Smooth muscle cell (in vitro differentiated cells): ENCODE measurements around the gene PILRA. TPM values are rescaled to one million over a fixed set of nuclear protein-coding genes. Genes with fewer than 3 reads are reported as not detected.
"Not testable (repeated sequence)": the region's sequence is repeated elsewhere in the genome, so short reads cannot be mapped to it uniquely, and the experiment has no call there.

ENCODE experiments used
- DNase-seq: peaks from one replicate; lab custom pipeline; 2025; ENCODE audit not compliant: unreplicated experiment; lab: John Stamatoyannopoulos, UW
- H2AFZ ChIP-seq: fragments of 200-600 bp; sonication (generic); 2 replicates; pipeline ENCODE4 v1.6.0; 2016; ENCODE audit warnings: antibody characterized with exemption, low read depth, mild to moderate bottlenecking
- H3F3A ChIP-seq: fragments of 200-600 bp; sonication (generic); 2 replicates; pipeline ENCODE4 v1.6.0; 2017; ENCODE audit warnings: antibody characterized with exemption, low read depth
- H3K27ac ChIP-seq: fragments of 200-600 bp; sonication (generic); 2 replicates; pipeline ENCODE4 v1.5.1; 2016; ENCODE audit warnings: low read depth, mild to moderate bottlenecking
- H3K27me3 ChIP-seq: fragments of 200-600 bp; sonication (generic); 2 replicates; pipeline ENCODE4 v1.6.1; 2016; ENCODE audit warnings: low read depth, mild to moderate bottlenecking
- H3K36me3 ChIP-seq: fragments of 200-600 bp; sonication (generic); 2 replicates; pipeline ENCODE4 v1.5.1; 2016; ENCODE audit warnings: low read depth
- H3K4me1 ChIP-seq: fragments of 200-600 bp; sonication (generic); 2 replicates; pipeline ENCODE4 v1.5.1; 2016; ENCODE audit warnings: low read depth
- H3K4me2 ChIP-seq: fragments of 200-600 bp; sonication (generic); 2 replicates; pipeline ENCODE4 v1.6.0; 2016; ENCODE audit warnings: mild to moderate bottlenecking
- H3K4me3 ChIP-seq: fragments of 200-600 bp; sonication (generic); 2 replicates; pipeline ENCODE4 v1.5.1; 2016; ENCODE audit warnings: mild to moderate bottlenecking
- H3K79me2 ChIP-seq: fragments of 200-600 bp; sonication (generic); 2 replicates; pipeline ENCODE4 v1.6.0; 2016; ENCODE audit warnings: low read depth, mild to moderate bottlenecking
- H3K9ac ChIP-seq: fragments of 200-600 bp; sonication (generic); 2 replicates; pipeline ENCODE4 v1.6.0; 2016; ENCODE audit warnings: low read depth
- H3K9me3 ChIP-seq: fragments of 200-600 bp; sonication (generic); replicated peaks from 2 replicates; pipeline ENCODE4 v1.5.1; 2016; ENCODE audit warnings: low read depth
- H4K20me1 ChIP-seq: fragments of 200-600 bp; sonication (generic); 2 replicates; pipeline ENCODE4 v1.6.0; 2016; ENCODE audit warnings: low read depth
- WGBS: methylation state at CpG from one replicate; pipeline ENCODE4 v1.1.7; 2016; ENCODE audit warnings: low lambda C conversion rate; 5-methylcytosine and 5-hydroxymethylcytosine counted together
- polyA plus RNA-seq: library from polyadenylated mRNA; unstranded; fragments of >200 nt; fragmentation: Nextera tagmentation; extraction: Ambion mirVana; gene quantifications from 2 replicates; pipeline ENCODE4 v1.2.1, GENCODE V29; 2016
- total RNA-seq: library from RNA; depleted of rRNA; stranded (reverse); fragments of >200 nt; gene quantifications from 2 replicates; pipeline ENCODE4 v1.2.3, GENCODE V29; 2014
- TF ChIP-seq, protein P1 (sequence below): fragments of 200-600 bp; sonication (generic); IDR thresholded peaks from 2 replicates; pipeline ENCODE4 v1.5.1; 2017; ENCODE audit warnings: borderline replicate concordance, mild to moderate bottlenecking, antibody characterized with exemption; ENCODE audit not compliant: insufficient read depth, poor library complexity, severe bottlenecking

PILRA gene
- total and polyA plus RNA-seq, 2 experiments from 2014 or later = 1.4 to 2.0 TPM

DNA sequence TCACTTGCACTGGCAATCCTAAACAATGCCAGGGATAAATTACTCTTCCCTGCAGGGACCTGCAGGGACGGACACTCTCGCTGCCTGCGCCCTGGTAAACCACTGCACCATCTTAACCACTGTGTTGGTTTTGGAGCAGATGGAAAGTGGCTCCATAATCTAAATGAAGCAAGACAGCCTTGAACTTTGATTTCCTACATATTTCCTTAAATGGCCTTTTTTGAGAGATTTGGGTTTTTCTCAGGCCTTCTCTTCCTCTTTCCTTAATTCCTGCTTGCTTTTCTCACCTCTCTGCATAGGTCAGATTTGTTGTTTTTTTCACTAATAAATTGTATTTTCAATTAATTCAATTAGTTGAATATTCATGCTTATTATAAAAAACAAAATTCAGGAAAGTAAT is 2.8 kb downstream of the PILRA start:
- H3F3A ChIP-seq = no peaks in the 10 kb centered on the region

DNA sequence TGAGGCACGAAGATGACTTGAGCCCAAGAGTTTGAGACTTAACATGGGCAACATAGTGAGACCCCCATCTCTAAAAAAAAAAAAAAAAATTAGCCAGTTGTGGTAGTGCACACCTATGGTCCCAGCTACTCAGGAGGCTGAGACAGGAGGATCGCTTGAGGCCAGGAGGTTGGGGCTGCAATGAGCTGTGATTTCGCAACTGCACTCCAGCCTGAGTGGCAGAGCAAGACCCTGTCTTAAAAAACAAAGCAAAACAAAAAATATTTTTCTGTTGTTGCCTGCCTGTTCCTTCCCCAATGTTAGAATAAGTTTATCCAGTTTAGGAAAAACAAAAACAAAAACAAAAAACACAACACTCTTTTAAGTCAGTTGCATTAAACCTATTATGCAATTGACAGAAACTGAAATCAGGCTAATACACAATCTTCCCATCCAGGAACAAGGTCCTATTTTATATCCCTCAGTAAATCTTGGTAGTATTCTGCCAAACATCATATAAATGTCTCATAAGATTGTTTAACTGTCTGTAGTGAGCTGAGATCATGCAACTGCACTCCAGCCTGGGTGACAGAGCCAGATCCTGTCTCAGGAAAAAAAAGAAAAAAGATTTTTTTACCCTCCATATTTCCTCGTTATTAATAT is 4.9 kb downstream of the PILRA start:
- no peak overlapping the region for H2AFZ ChIP-seq
- H3K79me2 ChIP-seq = no peaks in the 10 kb centered on the region
- H3K4me1 ChIP-seq = no peaks in the 10 kb centered on the region
- TF ChIP-seq, protein P1, sequence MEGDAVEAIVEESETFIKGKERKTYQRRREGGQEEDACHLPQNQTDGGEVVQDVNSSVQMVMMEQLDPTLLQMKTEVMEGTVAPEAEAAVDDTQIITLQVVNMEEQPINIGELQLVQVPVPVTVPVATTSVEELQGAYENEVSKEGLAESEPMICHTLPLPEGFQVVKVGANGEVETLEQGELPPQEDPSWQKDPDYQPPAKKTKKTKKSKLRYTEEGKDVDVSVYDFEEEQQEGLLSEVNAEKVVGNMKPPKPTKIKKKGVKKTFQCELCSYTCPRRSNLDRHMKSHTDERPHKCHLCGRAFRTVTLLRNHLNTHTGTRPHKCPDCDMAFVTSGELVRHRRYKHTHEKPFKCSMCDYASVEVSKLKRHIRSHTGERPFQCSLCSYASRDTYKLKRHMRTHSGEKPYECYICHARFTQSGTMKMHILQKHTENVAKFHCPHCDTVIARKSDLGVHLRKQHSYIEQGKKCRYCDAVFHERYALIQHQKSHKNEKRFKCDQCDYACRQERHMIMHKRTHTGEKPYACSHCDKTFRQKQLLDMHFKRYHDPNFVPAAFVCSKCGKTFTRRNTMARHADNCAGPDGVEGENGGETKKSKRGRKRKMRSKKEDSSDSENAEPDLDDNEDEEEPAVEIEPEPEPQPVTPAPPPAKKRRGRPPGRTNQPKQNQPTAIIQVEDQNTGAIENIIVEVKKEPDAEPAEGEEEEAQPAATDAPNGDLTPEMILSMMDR = no peak
- H3K27ac ChIP-seq = no peak overlapping the region
- no peaks in the 10 kb centered on the region for H3F3A ChIP-seq
- H3K27me3 ChIP-seq = no peaks in the 10 kb centered on the region
- no peaks in the 10 kb centered on the region for H4K20me1 ChIP-seq
- no peak overlapping the region for H3K4me3 ChIP-seq
- DNase-seq = no peak
- H3K36me3 ChIP-seq = no peaks in the 10 kb centered on the region
- H3K4me2 ChIP-seq = no peak overlapping the region
- no peak overlapping the region for H3K9ac ChIP-seq
- 89% methylated on average over 4 of the region's 4 CpGs for WGBS
- H3K9me3 ChIP-seq = no peaks in the 10 kb centered on the region

More for the DNA sequence above, 2.8 kb downstream of the PILRA start:
- Histone ChIP-seq H3K79me2 (no peaks in the 10 kb centered on the region), H3K4me1 (no peaks in the 10 kb centered on the region), H2AFZ (no peak overlapping the region), H3K4me3 (no peak overlapping the region), H3K27ac (no peak overlapping the region), H3K36me3 (no peaks in the 10 kb centered on the region), H3K4me2 (no peak overlapping the region), H3K27me3 (no peaks in the 10 kb centered on the region), H4K20me1 (no peaks in the 10 kb centered on the region), H3K9ac (no peak overlapping the region), H3K9me3 (no peaks in the 10 kb centered on the region)
- no peak for DNase-seq
- WGBS = 93% methylated on average over 3 of the region's 3 CpGs
- TF ChIP-seq, protein P1 = no peak

DNA sequence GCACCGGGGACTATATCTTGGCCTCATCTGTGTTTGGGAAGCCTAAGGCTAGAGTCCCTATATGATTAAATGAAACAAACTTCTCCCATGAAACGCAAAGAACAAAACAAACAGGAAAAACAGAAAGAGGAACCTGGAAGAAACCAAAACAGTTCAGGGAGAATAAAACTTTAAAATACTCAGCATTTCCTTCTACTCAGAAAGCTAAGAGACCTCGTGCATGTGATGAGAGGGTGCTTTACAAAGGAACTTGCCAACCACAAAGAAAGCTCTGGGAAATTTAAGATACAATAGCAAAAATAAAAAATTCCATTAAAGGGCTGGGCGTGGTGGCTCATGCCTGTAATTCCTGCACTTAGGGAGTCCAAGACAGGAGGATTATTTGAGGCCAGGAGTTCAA is 6.9 kb downstream of the PILRA start:
- 85% methylated on average over 4 of the region's 4 CpGs for WGBS
- H3F3A ChIP-seq = no peaks in the 10 kb centered on the region
- H3K9me3 ChIP-seq = no peaks in the 10 kb centered on the region
- H3K27me3 ChIP-seq = no peaks in the 10 kb centered on the region
- H3K4me3 ChIP-seq = no peak overlapping the region
- no peaks in the 10 kb centered on the region for H4K20me1 ChIP-seq
- H3K9ac ChIP-seq = no peak overlapping the region
- no peak overlapping the region for H2AFZ ChIP-seq
- no peak overlapping the region for H3K27ac ChIP-seq
- TF ChIP-seq, protein P1 = no peak
- H3K4me1 ChIP-seq = no peaks in the 10 kb centered on the region
- H3K36me3 ChIP-seq = no peaks in the 10 kb centered on the region
- DNase-seq = no peak
- no peak overlapping the region for H3K4me2 ChIP-seq
- no peaks in the 10 kb centered on the region for H3K79me2 ChIP-seq

DNA sequence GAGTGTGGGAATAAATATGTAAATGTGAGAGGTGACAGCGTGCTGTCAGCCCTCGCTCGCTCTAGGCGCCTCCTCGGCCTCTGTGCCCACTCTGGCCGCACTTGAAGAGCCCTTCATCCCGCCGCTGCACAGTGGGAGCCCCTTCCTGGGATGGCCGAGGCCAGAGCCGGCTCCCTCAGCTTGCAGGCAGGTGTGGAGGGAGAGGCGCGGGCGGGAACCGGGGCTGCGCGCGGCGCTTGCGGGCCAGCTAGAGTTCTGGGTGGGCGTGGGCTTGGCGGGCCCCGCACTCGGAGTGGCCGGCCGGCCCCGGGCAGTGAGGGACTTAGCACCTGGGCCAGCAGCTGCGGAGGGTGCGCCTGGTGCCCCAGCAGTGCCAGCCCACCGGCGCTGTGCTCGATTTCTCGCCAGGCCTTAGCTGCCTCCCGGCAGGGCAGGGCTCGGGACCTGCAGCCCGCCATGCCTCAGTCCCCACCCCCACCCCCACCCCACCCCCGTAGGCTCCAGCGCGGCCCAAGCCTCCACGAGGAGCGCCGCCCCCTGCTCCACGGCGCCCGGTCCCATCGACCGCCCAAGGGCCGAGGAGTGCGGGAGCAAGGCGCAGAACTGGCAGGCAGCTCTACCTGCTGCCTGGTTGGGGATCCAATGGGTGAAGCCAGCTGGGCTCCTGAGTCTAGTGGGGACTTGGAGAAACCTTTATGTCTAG is 8.4 kb downstream of the PILRA start:
- not testable (repeated sequence) for H3K4me3 ChIP-seq, H3K27ac ChIP-seq, H3K9me3 ChIP-seq, H3F3A ChIP-seq, H3K36me3 ChIP-seq, H3K27me3 ChIP-seq, H3K79me2 ChIP-seq, H2AFZ ChIP-seq, H4K20me1 ChIP-seq, H3K4me2 ChIP-seq, DNase-seq, H3K4me1 ChIP-seq, H3K9ac ChIP-seq
- 81% methylated on average over 41 of the region's 49 CpGs for WGBS

DNA sequence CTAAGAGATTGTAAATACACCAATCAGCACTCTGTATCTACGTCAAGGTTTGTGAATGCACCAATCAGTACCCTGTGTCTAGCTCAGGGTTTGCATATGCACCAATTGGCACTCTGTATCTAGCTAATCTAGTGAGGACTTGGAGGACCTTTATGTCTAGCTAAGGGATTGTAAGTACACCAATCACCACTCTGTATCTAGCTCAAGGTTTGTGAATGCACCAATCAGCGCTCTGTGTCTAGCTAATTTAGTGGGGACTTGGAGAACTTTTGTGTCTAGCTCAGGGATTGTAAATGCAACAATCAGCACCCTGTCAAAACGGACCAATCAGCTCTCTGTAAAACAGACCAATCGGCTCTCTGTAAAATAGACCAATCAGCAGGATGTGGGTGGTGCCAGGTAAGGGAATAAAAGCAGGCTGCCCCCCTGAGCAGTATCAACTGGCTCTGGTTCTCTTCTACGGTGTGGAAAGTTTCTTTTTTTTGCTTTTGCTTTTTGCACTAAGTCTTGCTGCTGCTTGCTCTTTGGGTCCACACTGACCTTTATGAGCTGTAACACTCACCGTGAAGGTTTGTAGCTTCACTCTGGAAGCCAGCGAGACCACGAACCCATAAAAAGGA is 9.1 kb downstream of the PILRA start:
- not testable (repeated sequence) for H3F3A ChIP-seq, H3K27ac ChIP-seq, DNase-seq, H3K4me1 ChIP-seq, H3K36me3 ChIP-seq, H3K9ac ChIP-seq, H4K20me1 ChIP-seq, H3K9me3 ChIP-seq, H3K4me3 ChIP-seq, H3K4me2 ChIP-seq, H3K27me3 ChIP-seq, H3K79me2 ChIP-seq, H2AFZ ChIP-seq
- 92% methylated on average over 8 of the region's 8 CpGs for WGBS
